ENCODE results near the gene FN3KRP.
A peak's percentile ranks its signal among the peaks of the same experiment; 100 is the strongest.

The FN3KRP gene, protein sequence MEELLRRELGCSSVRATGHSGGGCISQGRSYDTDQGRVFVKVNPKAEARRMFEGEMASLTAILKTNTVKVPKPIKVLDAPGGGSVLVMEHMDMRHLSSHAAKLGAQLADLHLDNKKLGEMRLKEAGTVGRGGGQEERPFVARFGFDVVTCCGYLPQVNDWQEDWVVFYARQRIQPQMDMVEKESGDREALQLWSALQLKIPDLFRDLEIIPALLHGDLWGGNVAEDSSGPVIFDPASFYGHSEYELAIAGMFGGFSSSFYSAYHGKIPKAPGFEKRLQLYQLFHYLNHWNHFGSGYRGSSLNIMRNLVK

GRCh38 chr17:82716203-82717010, at the start of gene FN3KRP:
TSS of gene FN3KRP (plus strand) at chr17:82716706. CDS start at chr17:82716756, 50 bp downstream.
- H3K9me3 Mint-ChIP-seq: no peaks in the 10 kb centered on the region
- H3K27me3 Mint-ChIP-seq: no peaks in the 10 kb centered on the region
- peak within 1 kb of the TSS; percentile 95 for H3K4me3 Mint-ChIP-seq
- peak within 1 kb of the TSS; percentile 91 for H3K27ac Mint-ChIP-seq
- no peaks in the 10 kb centered on the region for H3K36me3 Mint-ChIP-seq
- H3K4me1 Mint-ChIP-seq: peaks cover 17% of the 10 kb centered on the region

- Mint-ChIP-seq H3K4me3 (no peak overlapping the region), H3K36me3 (no peaks in the 10 kb centered on the region), H3K4me1 (peaks cover 12% of the 10 kb centered on the region), H3K27me3 (no peaks in the 10 kb centered on the region), H3K9me3 (no peaks in the 10 kb centered on the region), H3K27ac (no peak overlapping the region)
These were observed 49.4 kb upstream of the FN3KRP start for GRCh38 chr17:82666931-82667667.

DNA sequence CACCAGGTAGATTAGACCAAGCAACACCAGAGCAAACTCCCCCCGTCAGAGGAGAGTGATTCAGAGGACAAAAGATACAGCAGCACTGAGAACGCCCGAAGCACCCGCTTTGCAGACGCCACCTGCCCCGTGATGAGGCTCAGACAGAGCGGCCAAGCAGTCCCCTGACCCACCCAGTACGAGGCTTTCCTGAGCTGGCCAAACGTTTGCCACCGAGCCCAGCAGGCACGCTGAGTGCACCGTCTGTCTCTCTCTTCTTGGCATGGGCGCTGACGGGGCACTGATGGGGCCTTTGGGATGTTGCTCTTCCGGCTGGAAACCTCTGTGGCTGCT, 48.9 kb upstream of the FN3KRP start:
- H3K36me3 Mint-ChIP-seq: no peaks in the 10 kb centered on the region
- no peaks in the 10 kb centered on the region for H3K27me3 Mint-ChIP-seq
- H3K4me1 Mint-ChIP-seq: peaks cover 12% of the 10 kb centered on the region
- no peak overlapping the region for H3K4me3 Mint-ChIP-seq
- no peaks in the 10 kb centered on the region for H3K9me3 Mint-ChIP-seq
- no peak overlapping the region for H3K27ac Mint-ChIP-seq

- Mint-ChIP-seq H3K9me3 (no peaks in the 10 kb centered on the region), H3K27ac (no peak overlapping the region), H3K36me3 (no peaks in the 10 kb centered on the region), H3K4me3 (no peak overlapping the region), H3K4me1 (peaks cover 12% of the 10 kb centered on the region), H3K27me3 (no peaks in the 10 kb centered on the region)
These were observed 48.4 kb upstream of the FN3KRP start for GRCh38 chr17:82668024-82668630.

GRCh38 chr17:82668631-82669099, 47.8 kb upstream of the FN3KRP start:
- no peak overlapping the region for H3K27ac Mint-ChIP-seq
- no peak overlapping the region for H3K4me3 Mint-ChIP-seq
- H3K27me3 Mint-ChIP-seq: no peaks in the 10 kb centered on the region
- H3K36me3 Mint-ChIP-seq: no peaks in the 10 kb centered on the region
- peaks cover 12% of the 10 kb centered on the region for H3K4me1 Mint-ChIP-seq
- H3K9me3 Mint-ChIP-seq: no peaks in the 10 kb centered on the region

- H3K4me1 Mint-ChIP-seq: peaks cover 12% of the 10 kb centered on the region
- no peaks in the 10 kb centered on the region for H3K36me3 Mint-ChIP-seq
- H3K27ac Mint-ChIP-seq: no peak overlapping the region
- no peaks in the 10 kb centered on the region for H3K27me3 Mint-ChIP-seq
- no peak overlapping the region for H3K4me3 Mint-ChIP-seq
- no peaks in the 10 kb centered on the region for H3K9me3 Mint-ChIP-seq
These were observed 45.6 kb upstream of the FN3KRP start for GRCh38 chr17:82670661-82671450.

DNA sequence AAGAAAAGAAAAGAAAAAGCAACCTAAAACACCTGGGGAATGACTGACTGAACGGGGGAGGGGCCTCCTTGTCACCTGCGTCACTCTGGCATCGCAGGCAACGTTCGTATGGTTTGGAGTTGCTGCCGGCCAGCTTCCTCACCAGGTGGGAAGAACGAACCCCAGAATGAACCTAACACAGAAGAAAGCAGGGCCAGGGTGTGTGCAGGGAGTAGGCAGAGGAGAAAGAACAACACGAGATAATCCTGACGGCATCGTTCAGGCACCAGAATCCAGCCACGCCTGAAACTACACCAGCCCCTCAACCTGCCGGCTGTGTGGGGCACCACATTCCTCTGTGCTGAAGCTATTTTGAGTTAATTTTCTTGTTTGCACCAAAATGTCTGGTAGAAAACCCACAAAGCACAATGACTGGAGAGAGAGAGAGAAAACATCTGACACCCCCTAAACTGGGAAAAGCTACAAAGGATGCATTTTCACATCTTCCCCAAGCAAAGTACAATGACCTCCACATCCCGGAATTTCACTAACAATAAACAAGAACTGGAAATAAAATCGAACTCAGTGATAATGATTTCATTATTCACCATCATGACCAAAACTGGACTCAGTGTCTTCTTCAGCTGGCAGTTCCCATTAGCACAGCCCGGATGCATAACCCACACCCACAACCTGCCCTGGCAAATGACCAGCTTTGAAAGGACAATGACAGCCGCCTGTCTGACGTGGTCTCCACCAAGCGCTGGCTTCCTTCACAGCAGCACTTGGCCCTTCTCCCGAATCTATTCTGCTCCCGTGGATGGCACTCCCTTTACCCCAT, 41.6 kb upstream of the FN3KRP start:
- no peaks in the 10 kb centered on the region for H3K9me3 Mint-ChIP-seq
- no peaks in the 10 kb centered on the region for H3K27me3 Mint-ChIP-seq
- H3K4me3 Mint-ChIP-seq: no peak overlapping the region
- H3K4me1 Mint-ChIP-seq: peaks cover 7% of the 10 kb centered on the region
- no peaks in the 10 kb centered on the region for H3K36me3 Mint-ChIP-seq
- no peak overlapping the region for H3K27ac Mint-ChIP-seq

DNA sequence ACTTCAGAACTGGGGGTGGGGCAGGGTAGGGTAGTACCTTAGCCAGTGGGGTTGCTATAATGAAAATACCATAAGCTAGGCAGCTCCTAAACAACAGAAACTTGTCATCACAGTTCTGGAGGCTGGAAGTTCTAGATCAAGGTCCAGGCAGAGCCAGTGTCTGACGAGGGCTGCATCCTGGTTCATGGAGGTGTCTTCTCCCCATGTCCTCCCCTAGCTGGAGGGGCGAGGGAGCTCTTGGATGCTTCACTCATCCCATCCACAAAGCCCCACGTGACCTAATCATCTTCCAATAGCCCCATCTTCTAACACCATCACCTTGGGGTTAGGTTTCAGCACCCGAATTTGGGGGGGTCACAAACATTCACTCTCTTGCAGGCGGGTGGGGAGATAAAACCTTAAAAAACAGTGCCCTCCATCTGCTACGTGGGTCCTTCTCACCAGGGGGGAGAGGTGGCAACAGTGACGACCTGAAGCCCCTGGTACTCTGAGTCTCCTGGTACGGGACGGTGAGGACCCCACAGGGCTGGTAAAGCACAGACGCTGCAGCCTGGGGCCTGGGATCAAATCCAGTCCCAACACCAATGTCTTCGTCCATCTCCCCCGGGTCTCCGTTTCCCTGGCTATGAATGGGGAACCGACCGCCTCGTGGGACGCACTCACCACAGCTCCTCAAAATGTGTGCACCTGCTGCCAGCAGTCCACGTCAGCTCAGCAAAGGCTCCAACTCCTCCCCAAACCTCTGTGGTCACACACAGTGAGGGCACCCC, 40.8 kb upstream of the FN3KRP start:
- no peak overlapping the region for H3K27ac Mint-ChIP-seq
- H3K4me1 Mint-ChIP-seq: peaks cover 7% of the 10 kb centered on the region
- no peaks in the 10 kb centered on the region for H3K36me3 Mint-ChIP-seq
- H3K27me3 Mint-ChIP-seq: no peaks in the 10 kb centered on the region
- no peak overlapping the region for H3K4me3 Mint-ChIP-seq
- no peaks in the 10 kb centered on the region for H3K9me3 Mint-ChIP-seq

GRCh38 chr17:82677353-82677925, 39.1 kb upstream of the FN3KRP start:
- peaks cover 6% of the 10 kb centered on the region for H3K36me3 Mint-ChIP-seq
- H3K4me3 Mint-ChIP-seq: no peak overlapping the region
- H3K4me1 Mint-ChIP-seq: no peaks in the 10 kb centered on the region
- H3K9me3 Mint-ChIP-seq: no peaks in the 10 kb centered on the region
- H3K27me3 Mint-ChIP-seq: no peaks in the 10 kb centered on the region
- H3K27ac Mint-ChIP-seq: no peak overlapping the region

DNA sequence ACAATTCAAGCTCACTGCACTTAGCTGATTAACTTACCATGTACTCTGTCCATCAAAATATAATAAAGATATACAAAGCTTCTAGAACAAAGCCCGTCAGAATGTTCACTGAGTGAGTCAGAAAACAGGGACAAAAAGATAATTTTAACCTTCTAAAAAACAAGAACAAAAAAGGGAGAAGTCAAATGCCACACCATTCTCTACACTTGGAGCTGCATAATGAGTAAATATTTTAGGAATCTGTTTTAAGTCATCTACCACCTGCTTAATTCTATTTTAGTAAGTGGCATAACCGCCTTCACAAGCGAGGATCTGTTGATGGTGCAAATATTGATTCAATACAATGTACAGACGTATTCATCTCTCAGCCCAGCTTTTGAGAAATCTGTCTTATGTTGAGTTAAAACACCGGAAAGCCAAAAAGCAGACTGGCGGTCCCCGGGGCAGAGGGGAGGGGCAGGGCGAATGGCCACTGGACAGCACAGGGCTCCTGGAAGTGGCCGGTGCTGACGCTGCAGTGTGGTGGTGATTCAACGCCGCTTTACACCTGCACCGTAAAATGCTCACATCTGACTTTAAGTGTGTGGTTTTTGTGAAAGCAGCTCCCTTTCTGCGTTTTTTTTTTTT, 38.1 kb upstream of the FN3KRP start:
- Mint-ChIP-seq H3K27me3 (no peaks in the 10 kb centered on the region), H3K4me1 (no peaks in the 10 kb centered on the region), H3K27ac (no peak overlapping the region), H3K36me3 (peaks cover 6% of the 10 kb centered on the region), H3K9me3 (no peaks in the 10 kb centered on the region), H3K4me3 (no peak overlapping the region)

DNA sequence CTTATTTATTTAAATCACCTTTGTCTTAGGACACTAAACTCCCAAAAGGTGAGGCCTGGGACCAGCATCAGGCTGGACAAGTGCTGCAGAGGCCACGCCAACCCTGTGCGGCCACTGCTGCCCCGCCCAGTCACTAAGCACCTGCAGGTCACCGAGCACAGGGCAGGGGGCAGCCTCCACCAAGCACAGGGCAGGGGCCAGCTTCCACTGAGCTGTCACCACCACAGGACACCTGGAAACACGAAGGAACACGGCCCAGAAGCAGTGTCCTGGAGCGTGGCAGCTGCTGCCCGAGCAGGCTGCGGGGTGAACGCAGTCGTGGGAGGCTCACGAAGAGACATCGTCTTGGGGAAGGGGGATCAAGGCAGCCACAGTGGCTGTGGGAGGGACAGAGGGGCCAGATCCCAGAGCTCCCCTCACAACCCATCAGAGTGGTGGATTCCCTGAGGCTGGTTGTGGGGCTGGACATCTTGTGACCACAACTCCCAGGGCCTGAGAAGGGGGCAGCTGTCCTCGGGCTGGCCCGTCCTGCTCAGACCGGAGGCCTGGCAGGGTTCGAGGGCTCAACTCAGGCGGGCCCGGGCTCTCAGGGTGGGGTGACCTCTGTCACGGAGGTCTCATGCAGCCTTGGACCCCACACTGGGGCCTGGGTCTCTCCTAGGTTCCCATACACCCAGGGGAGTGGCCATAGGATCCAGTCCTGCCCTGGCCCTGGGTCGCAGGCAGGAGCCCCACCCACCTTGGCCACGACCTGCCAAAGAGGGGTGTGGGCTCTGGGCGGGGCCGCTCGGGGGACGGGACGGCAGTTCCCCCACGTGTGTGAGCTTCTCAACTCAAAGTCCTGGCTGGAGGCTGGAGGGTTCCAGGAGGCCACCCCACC, 36.7 kb upstream of the FN3KRP start:
- Mint-ChIP-seq H3K4me1 (no peaks in the 10 kb centered on the region), H3K4me3 (no peak overlapping the region), H3K9me3 (no peaks in the 10 kb centered on the region), H3K36me3 (peaks cover 6% of the 10 kb centered on the region), H3K27me3 (no peaks in the 10 kb centered on the region), H3K27ac (no peak overlapping the region)

- H3K27me3 Mint-ChIP-seq: no peaks in the 10 kb centered on the region
- H3K27ac Mint-ChIP-seq: no peak overlapping the region
- no peaks in the 10 kb centered on the region for H3K4me1 Mint-ChIP-seq
- no peaks in the 10 kb centered on the region for H3K9me3 Mint-ChIP-seq
- H3K36me3 Mint-ChIP-seq: peaks cover 6% of the 10 kb centered on the region
- H3K4me3 Mint-ChIP-seq: no peak overlapping the region
These were observed 35.0 kb upstream of the FN3KRP start for GRCh38 chr17:82681547-82681946.
